Left ventricle myocardium inferior (tissue), 1 donor: ENCODE data around the gene MMP15. TPM values are rescaled to one million over a fixed set of nuclear protein-coding genes. Genes with fewer than 3 reads are reported as not detected.

ENCODE experiments used
- DNase-seq: peaks from one replicate; pipeline ENCODE4 v3.0.0-alpha.2; 2020
- H3K27ac ChIP-seq: fragments of 200-600 bp; replicated peaks from 2 replicates; pipeline ENCODE4 v1.8.0; 2021
- H3K27me3 ChIP-seq: fragments of 200-600 bp; 2 replicates; pipeline ENCODE4 v1.8.0; 2021; ENCODE audit warnings: low read depth
- H3K36me3 ChIP-seq: fragments of 200-600 bp; 2 replicates; pipeline ENCODE4 v1.8.0; 2021
- H3K4me1 ChIP-seq: fragments of 200-600 bp; 2 replicates; pipeline ENCODE4 v1.8.0; 2021
- H3K4me3 ChIP-seq: fragments of 200-600 bp; 2 replicates; pipeline ENCODE4 v1.8.0; 2021; ENCODE audit warnings: mild to moderate bottlenecking, moderate library complexity
- H3K9me3 ChIP-seq: fragments of 200-600 bp; replicated peaks from 2 replicates; pipeline ENCODE4 v1.8.0; 2021
- CTCF ChIP-seq: fragments of 200-600 bp; IDR thresholded peaks from 2 replicates; pipeline ENCODE4 v1.8.0; 2021; ENCODE audit warnings: antibody characterized with exemption, mild to moderate bottlenecking, borderline replicate concordance
- intact Hi-C: fragments of 100-400 bp; cut with micrococcal nuclease; formaldehyde crosslinking; loops from one replicate; pipeline ENCODE4 v1.11.0; 2022
- total RNA-seq: library from RNA; stranded (reverse); fragmentation: NEBNext Ultra II Directional; extraction: Animal tissue kit (Norgen Biotek cat#: 25700); gene quantifications from one replicate; pipeline ENCODE4 v1.2.1, GENCODE V29; 2021
- donor health status: DM: no; HTN: yes; CAD: no; lungs with severe emphysema.

Gene MMP15
- total RNA-seq, 1 donor from 2014 or later: 64.1 TPM

GRCh38 chr16:58040496-58040846 is 14.9 kb downstream of the MMP15 start:
- no peak for DNase-seq
- no peaks in the 10 kb centered on the region for H3K9me3 ChIP-seq
- intact Hi-C loops: no loop called here
- no peak overlapping the region for H3K4me3 ChIP-seq
- H3K27me3 ChIP-seq: no peaks in the 10 kb centered on the region
- peaks cover 80% of the 10 kb centered on the region for H3K36me3 ChIP-seq
- peaks cover 26% of the 10 kb centered on the region for H3K4me1 ChIP-seq
- no peak overlapping the region for H3K27ac ChIP-seq
- no peak for TF ChIP-seq CTCF

GRCh38 chr16:58040945-58041627 is 15.5 kb downstream of the MMP15 start:
- DNase-seq: no peak
- no peak for TF ChIP-seq CTCF
- Histone ChIP-seq H3K27ac (no peak overlapping the region), H3K36me3 (peaks cover 80% of the 10 kb centered on the region), H3K9me3 (no peaks in the 10 kb centered on the region), H3K4me1 (peaks cover 26% of the 10 kb centered on the region), H3K27me3 (no peaks in the 10 kb centered on the region), H3K4me3 (no peak overlapping the region)
- intact Hi-C loops: no loop called here

GRCh38 chr16:58041628-58041955 is 16.0 kb downstream of the MMP15 start:
- intact Hi-C loops: no loop called here
- Histone ChIP-seq H3K36me3 (peaks cover 80% of the 10 kb centered on the region), H3K4me1 (peaks cover 26% of the 10 kb centered on the region), H3K27ac (no peak overlapping the region), H3K27me3 (no peaks in the 10 kb centered on the region), H3K9me3 (no peaks in the 10 kb centered on the region), H3K4me3 (no peak overlapping the region)
- DNase-seq: no peak
- TF ChIP-seq CTCF: no peak

GRCh38 chr16:58042001-58042885 is 16.7 kb downstream of the MMP15 start:
- Histone ChIP-seq H3K36me3 (peaks cover 79% of the 10 kb centered on the region), H3K27me3 (no peaks in the 10 kb centered on the region)
- DNase-seq: no peak

GRCh38 chr16:58042886-58043515 is 17.4 kb downstream of the MMP15 start:
- Histone ChIP-seq H3K36me3 (peaks cover 71% of the 10 kb centered on the region), H3K27me3 (no peaks in the 10 kb centered on the region), H3K9me3 (no peaks in the 10 kb centered on the region), H3K4me1 (peaks cover 39% of the 10 kb centered on the region), H3K4me3 (no peak overlapping the region), H3K27ac (no peak overlapping the region)
- no peak for DNase-seq
- intact Hi-C loops: no loop called here
- no peak for TF ChIP-seq CTCF

More at GRCh38 chr16:58042001-58042885, 16.7 kb downstream of the MMP15 start:
- no peaks in the 10 kb centered on the region for H3K9me3 ChIP-seq
- no peak for TF ChIP-seq CTCF
- intact Hi-C loops: no loop called here
- H3K27ac ChIP-seq: no peak overlapping the region
- H3K4me3 ChIP-seq: no peak overlapping the region
- H3K4me1 ChIP-seq: peaks cover 31% of the 10 kb centered on the region
